Ectodermal cell (in vitro differentiated cells): ENCODE measurements around the gene POC1A.

ENCODE experiments used
- H3K27ac ChIP-seq: 2 replicates; pipeline ENCODE4 v1.7.0; 2013; ENCODE audit warnings: mild to moderate bottlenecking, low read depth, low read length; ENCODE audit not compliant: insufficient read depth, poor library complexity, severe bottlenecking
- H3K27me3 ChIP-seq: 2 replicates; pipeline ENCODE4 v1.7.0; 2013; ENCODE audit warnings: mild to moderate bottlenecking, low read length; ENCODE audit not compliant: insufficient read depth, control insufficient read depth, poor library complexity, severe bottlenecking
- H3K36me3 ChIP-seq: one replicate; pipeline ENCODE4 v1.7.0; 2013; ENCODE audit warnings: low read length; ENCODE audit not compliant: control insufficient read depth, insufficient read depth
- H3K4me1 ChIP-seq: one replicate; pipeline ENCODE4 v1.7.0; 2013; ENCODE audit warnings: low read length; ENCODE audit not compliant: control insufficient read depth, insufficient read depth
- H3K4me3 ChIP-seq: 2 replicates; pipeline ENCODE4 v1.7.0; 2013; ENCODE audit warnings: low read depth, low read length, control low read depth; ENCODE audit not compliant: insufficient read depth
- H3K9me3 ChIP-seq: 2 replicates; pipeline ENCODE4 v1.7.0; 2013; ENCODE audit warnings: mild to moderate bottlenecking, low read length, moderate library complexity; ENCODE audit not compliant: control insufficient read depth
- WGBS, 2 experiments: methylation state at CpG; one replicate each; pipeline ENCODE4 v1.1.7; 2013; ENCODE audit warnings: missing lambda C conversion rate in 2 of 2; 5-methylcytosine and 5-hydroxymethylcytosine counted together

The POC1A gene

DNA sequence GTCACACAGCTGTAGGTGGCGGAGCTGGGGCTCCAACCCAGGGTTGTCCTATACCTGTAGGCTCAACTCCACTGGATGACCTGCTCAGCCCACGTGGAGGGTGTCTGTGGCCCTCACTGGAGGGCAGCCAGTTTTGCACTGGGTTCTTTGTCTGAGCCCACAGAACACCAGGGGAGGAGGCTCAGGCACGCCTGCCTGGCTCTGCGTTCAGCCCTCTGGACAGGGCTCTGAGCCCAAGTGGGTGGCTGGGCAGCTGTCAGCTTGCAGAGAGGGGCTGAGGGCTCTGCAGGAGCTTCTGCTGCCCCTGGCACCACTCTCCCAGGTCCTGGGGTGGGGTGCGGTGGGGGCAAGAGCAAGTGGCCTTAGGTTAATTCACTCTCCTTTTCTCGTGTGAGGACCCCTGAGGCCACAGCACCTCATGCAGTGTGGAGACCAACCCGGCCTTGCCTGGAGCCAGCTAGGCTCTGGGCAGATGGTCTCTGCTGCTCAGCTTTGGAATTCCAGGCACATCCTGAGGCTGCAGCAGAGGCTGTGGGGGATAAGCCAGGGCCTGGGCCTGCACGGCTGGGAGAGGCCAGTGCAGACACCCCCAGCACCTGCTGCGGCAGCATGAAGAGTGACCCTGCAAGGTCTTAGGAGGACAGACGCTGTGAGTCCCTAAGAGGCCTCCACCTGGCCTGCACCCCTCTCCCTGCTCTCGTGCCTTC is 121.4 kb downstream of the POC1A start:
- Histone ChIP-seq H3K27me3 (no peaks in the 10 kb centered on the region), H3K9me3 (no peaks in the 10 kb centered on the region), H3K27ac (no peak overlapping the region), H3K36me3 (no peaks in the 10 kb centered on the region), H3K4me3 (no peak overlapping the region), H3K4me1 (peaks cover 20% of the 10 kb centered on the region)
- 83 to 84% methylated on average over 11 of the region's 11 CpGs for WGBS, 2 experiments

DNA sequence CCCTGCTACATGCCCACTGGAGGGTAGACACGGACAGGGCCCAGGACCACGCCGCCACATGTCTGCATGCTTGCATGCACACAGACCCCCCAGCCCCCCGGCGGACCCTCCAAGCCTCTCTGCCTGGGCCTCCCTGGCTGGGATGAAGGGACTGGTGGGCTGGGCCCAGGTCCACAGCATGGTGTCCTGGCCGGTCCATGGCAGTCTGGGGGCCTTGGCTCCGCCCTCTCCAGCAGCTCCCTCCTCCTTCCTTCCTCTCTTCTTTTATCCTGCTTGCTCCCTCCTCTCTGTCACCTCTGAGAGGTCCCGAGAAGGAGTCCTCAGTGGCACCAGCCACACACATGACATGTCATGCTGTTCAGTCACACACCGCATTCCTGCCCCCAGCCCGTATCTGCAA is 122.3 kb downstream of the POC1A start:
- WGBS, 2 experiments = 79 to 85% methylated on average over 10 of the region's 10 CpGs

DNA sequence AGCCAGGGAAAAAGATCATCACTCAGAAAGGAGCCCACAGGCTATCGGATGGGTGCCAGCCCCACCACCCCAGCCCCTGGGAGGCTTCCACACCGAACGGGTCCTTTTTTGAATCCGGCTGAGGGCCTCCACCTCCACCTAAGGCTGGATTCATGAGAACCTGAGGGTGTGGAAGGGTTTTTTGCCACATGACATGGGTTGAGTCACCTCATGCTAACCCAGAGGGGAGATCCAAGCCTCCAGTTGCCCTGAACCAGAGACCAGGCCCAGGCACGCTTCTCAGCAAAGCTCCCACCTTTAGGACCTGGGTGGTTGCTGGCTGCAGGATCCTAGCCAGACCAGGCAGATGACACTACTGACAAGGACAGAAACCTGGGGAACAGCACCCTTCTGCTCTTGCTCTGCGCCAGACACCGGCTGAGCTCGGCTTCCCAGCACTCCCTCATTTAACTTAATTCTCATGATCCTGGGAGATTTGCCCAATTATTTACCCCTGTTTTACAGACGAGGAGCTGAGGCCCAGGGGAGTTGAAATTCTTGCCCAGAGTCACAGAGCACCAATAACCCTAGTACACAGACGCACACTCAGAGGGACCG is 123.4 kb downstream of the POC1A start:
- Histone ChIP-seq H3K4me3 (no peak overlapping the region), H3K36me3 (no peaks in the 10 kb centered on the region), H3K9me3 (no peaks in the 10 kb centered on the region), H3K27ac (no peak overlapping the region), H3K4me1 (peaks cover 26% of the 10 kb centered on the region), H3K27me3 (no peaks in the 10 kb centered on the region)
- WGBS, 2 experiments = 93% methylated on average over 11 of the region's 11 CpGs

More for the DNA sequence above, 122.3 kb downstream of the POC1A start:
- H3K9me3 ChIP-seq = no peaks in the 10 kb centered on the region
- H3K4me1 ChIP-seq = peaks cover 20% of the 10 kb centered on the region
- H3K27ac ChIP-seq = no peak overlapping the region
- H3K4me3 ChIP-seq = no peak overlapping the region
- no peaks in the 10 kb centered on the region for H3K36me3 ChIP-seq
- H3K27me3 ChIP-seq = no peaks in the 10 kb centered on the region

DNA sequence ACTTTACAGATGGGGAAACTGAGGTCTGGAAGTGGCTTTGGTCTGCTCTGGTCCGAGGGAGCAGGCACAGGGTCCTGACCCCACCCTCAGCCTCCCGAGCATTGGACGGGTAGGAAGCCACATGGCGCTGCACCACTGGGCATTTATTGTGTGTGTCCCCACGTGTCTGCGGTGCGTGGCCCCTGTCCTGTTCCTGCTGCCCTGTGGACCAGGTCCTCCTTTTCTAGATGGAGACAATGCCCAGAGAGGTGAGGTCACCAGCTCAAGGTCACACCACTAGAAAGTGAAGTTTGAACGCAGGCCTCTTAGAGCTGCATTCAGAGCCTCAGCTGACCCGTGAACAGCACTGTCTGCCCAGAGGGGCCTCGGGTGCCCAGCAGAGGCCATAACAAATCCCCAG is 124.7 kb downstream of the POC1A start:
- H3K4me3 ChIP-seq = no peak overlapping the region

DNA sequence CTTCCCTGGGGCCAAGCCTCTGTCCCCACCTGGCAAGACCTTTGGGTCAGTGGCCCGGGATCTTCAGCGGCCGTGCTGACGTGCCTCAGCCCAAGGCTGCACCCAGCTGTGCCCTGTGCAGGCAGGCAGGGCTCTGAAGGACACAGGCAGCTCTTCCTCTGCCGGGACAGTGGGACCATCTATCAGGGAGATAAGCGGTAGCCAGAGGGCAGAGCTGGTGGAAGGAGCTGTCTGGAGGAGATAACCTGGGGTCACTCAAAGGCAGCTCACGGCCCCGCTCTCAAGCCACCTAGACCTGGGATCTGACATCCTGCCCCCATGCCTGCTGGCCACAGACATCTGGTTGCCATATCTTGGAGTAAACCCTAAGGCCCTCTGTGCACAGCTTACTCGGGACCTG is 125.2 kb downstream of the POC1A start:
- Histone ChIP-seq H3K36me3 (no peaks in the 10 kb centered on the region), H3K4me3 (no peak overlapping the region), H3K27ac (no peak overlapping the region), H3K4me1 (peaks cover 39% of the 10 kb centered on the region), H3K9me3 (no peaks in the 10 kb centered on the region), H3K27me3 (no peaks in the 10 kb centered on the region)
- WGBS, 2 experiments = 88 to 90% methylated on average over 9 of the region's 9 CpGs

More for the DNA sequence above, 124.7 kb downstream of the POC1A start:
- Histone ChIP-seq H3K9me3 (no peaks in the 10 kb centered on the region), H3K27ac (no peak overlapping the region), H3K4me1 (peaks cover 34% of the 10 kb centered on the region), H3K36me3 (no peaks in the 10 kb centered on the region), H3K27me3 (no peaks in the 10 kb centered on the region)
- WGBS, 2 experiments = 94 to 95% methylated on average over 10 of the region's 10 CpGs

DNA sequence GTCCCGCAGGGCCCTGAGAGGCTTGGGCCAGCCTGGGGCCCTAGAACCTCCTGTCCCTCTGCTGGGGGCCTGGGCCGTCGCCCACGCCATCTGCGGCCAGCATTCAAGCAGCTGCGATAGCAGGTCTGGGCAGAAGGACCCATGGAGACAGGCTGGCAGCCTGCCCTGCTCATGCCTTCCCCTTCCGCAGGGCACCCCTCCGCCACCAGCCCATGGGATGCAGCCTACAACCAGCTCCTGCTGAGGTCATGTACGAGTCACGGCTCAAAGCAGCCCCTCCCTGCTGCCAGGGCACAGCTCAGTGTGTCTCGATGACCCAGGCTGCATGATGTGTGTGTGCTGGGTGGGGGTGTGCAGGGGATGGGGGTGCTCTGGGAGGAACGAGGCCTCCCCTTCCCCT is 125.7 kb downstream of the POC1A start:
- Histone ChIP-seq H3K9me3 (no peaks in the 10 kb centered on the region), H3K36me3 (no peaks in the 10 kb centered on the region), H3K4me3 (no peak overlapping the region), H3K27me3 (no peaks in the 10 kb centered on the region), H3K27ac (no peak overlapping the region), H3K4me1 (peaks cover 43% of the 10 kb centered on the region)
- WGBS, 2 experiments = 91 to 92% methylated on average over 12 of the region's 12 CpGs

DNA sequence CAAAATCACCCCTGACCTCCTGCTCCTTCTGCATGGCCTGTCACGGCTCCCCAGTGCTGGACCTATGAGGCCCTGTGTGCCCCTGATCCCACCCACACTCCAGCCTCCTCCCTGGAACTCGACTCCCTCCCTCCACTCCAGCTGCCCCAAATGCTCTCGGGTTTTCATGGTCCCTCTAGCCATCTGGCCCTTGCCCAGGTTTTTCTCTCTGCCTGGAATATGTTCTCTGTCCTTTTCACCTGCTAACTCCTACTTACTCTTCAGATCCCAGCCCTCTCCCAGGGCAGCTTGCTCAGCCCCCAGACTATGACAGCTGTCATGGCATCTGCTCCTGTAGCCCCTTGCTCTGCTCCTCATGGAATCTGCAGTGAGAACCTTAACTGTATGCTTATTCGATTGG is 128.2 kb downstream of the POC1A start:
- H3K27me3 ChIP-seq = no peaks in the 10 kb centered on the region
- no peak overlapping the region for H3K27ac ChIP-seq
- peaks cover 38% of the 10 kb centered on the region for H3K4me1 ChIP-seq
- WGBS, 2 experiments = 65 to 70% methylated on average over 4 of the region's 4 CpGs
- no peaks in the 10 kb centered on the region for H3K36me3 ChIP-seq
- H3K9me3 ChIP-seq = no peaks in the 10 kb centered on the region
- no peak overlapping the region for H3K4me3 ChIP-seq

DNA sequence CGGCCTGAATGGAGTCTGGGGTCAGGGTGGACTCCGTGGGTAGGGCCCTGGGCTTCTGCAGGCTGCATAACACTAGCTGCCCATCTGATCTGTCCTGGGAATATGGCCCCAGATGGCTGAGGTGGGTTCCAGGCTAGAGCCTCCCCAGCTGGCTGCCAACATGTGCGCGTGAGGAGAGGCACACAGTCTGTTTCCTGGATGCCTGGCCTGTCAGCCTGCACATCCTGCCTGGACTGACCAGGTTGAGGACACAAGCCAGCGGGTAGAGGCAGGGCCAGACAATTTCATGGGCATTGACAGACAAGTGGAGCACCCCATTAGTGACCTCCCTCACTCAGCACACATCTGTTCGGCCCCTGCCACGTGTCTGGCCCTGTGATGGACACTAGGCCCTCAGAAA is 128.8 kb downstream of the POC1A start:
- WGBS, 2 experiments = 91 to 94% methylated on average over 7 of the region's 7 CpGs
- H3K4me1 ChIP-seq = peaks cover 38% of the 10 kb centered on the region
- H3K27me3 ChIP-seq = no peaks in the 10 kb centered on the region
- no peak overlapping the region for H3K27ac ChIP-seq
- H3K9me3 ChIP-seq = no peaks in the 10 kb centered on the region
- H3K4me3 ChIP-seq = no peak overlapping the region
- no peaks in the 10 kb centered on the region for H3K36me3 ChIP-seq
